ENCODE measurements around the gene CHST11.
"Not testable (repeated sequence)": the region's sequence is repeated elsewhere in the genome, so short reads cannot be mapped to it uniquely, and the experiment has no call there.

CHST11 gene

DNA sequence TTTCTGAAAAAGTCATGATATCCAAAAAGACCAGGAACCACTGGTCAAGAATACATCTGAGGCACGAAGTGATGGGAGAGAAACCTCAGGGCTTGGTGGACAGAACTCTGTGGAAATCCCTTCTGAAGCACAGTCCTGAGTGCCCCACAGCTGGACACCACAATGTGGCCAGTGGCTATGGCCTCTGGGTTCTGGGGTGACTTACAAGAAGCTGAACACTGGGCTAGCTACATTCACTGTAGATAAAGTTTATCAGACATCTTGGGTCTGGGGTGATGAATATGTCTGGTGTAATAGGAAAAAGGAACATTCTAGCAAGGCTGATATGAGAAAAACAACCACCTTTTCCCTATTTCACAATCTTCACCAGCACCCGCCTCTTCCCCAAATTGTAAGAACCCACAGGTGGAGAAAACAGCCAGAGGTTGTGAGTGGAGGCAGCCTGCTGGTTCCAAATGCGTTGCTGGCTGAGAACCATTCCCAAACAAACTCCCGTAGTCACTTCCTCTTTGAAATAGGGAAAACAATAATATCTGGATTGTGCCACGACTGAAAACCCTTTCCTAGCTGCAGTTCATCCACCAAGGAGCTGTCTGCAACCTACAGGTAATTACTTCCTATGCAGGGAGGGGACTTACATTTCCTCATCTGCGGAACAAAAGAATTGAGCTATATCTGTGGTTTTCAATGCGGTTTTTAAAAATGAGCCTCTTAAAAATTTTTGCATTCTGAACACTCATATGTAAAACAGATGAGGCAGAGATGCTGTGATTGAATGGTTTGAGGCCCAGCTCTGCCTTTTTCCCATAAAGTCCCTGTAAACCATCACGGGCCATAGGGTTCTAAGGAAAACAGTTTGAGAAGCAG is 307.7 kb downstream of the CHST11 start:
- DNase-seq (ENCODE audit: low read depth): no peak

DNA sequence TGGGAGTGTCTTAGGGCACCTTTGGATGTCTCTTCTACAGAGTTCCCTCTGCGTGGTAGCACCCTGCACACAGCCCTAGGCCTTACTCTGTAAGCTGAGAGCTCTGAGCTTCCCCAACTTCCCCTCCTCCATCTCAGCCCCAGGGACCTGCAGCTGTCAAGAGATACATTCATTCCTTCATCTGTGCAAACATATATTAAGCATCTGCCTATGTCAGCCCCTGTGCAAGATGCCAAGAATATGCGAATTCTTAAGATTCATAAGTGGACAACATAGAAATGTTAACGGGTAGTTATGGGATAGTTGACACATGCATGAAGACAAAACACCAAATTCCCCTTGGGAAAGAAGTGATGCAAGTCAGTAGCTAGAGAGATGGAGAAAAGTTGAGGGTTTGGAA is 310.5 kb downstream of the CHST11 start:
- DNase-seq (ENCODE audit: low read depth): no peak

DNA sequence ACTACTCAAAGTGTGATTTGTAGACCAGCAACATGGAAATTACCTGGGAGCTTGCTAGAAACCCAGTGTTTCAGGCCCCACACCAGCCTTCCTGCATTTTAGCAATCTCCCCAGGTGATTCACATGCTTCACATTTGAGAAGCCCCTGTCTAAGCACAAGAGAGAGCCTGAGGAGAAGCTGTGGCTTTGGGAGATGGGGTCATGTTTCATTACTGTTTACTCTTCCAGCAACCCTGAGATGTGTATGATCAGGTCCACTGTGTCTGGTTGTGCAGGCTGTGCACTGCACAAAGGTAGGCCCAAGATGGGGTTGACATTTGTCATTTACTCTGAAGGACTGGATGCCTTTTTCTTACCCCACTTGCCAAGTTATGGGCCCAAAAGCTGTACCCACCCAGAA is 311.3 kb downstream of the CHST11 start:
- no peak for DNase-seq (ENCODE audit: low read depth)

DNA sequence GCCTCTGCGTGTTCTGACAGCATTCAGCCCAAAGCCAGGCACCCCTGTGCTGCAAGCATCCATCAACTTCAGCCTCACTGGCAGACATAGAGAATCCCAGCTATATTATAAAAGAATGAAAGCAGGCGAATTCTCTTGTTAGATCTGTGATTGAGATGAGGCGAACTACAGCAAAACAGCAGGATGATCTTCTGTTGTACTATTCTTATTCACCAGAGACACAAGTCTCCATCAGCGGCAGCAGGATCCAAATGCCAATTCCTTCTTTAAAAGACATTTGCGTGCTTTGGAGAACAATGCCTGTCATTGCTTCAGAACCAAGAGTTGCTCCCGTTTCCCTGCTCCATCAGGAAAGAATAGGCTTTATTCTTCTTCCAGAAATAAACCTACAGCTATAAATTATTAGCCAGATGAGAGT is 312.4 kb downstream of the CHST11 start:
- DNase-seq (ENCODE audit: low read depth): no peak

DNA sequence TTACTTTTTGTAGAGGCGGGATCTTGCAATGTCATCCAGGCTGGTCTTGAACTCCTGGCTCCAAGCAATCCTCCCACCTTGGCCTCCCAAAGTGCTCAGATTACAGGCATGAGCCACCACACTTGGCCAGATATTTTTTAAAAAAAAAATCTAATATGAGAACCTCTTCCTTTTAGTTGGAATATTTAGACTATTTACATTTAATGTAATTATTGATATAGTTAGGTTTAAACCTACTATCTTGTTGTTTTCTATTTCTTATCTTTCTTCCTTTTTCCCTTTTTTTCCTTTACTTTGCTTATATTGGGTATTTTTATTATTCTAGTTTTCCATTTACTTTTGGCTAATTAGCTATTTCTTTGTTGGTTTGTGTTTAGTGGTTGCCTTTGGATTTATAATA is 315.6 kb downstream of the CHST11 start:
- DNase-seq (ENCODE audit: low read depth): no peak

DNA sequence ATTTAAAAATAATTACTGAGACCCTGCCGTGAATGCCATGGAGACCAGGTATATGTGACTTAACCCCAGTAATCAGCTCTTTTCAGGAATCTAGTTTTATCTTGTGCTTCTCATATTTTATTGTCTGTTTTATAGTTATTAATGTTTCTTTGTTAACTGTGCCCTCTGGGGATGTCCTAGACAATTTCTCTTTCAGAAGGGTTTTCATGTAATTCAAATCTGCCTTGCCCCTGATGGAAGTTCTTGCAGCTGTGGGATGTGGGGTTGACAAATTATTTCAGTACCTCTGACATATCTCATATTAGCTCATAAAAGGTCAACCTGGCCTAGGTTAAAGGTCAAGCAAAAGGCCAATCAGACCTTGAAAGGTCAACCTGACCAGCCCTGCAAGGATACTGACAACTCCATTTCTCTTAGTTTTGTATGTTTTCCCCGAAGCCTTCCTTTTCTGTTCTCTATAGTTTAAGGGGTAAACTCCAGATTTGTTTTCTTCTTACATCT is 319.0 kb downstream of the CHST11 start:
- no peak for DNase-seq (ENCODE audit: low read depth)

DNA sequence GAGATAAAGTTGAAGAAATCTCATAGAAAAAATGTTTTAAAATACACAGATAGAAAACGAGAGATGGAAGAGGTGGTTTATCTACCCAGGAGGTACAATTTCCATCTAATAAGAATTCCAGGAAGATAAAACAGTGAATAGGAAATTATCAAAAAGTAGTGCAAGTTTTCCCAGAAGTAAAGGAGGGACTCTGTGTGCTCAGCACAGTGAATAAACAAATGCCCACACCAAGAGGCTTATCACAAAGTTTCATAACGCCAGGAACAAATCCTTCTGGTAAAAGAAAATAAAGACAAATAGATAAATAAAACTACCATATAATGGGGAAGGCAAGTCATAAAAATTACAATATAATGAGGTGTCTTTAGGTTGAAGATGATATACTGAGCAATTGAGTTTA is 322.4 kb downstream of the CHST11 start:
- DNase-seq (ENCODE audit: low read depth): no peak

DNA sequence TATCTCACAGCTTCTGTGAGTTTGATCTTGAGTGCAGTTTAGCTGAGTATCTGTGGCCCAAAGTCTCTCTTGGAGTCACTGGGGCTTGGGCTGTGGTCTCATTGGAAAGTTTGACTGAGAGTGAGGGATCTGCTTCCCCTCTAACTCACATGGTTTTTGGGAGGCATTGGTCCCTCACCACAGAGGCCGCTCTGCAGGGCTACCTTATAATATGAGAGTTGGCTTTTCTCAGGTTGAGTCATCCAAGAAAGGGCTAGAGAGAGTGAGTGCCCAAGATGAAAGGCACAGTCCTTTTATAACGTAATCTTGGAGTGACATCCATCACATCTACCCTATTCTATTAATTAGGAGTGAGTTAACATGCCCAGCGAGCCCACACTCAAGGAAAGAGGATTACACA is 325.5 kb downstream of the CHST11 start:
- no peak for DNase-seq (ENCODE audit: low read depth)

DNA sequence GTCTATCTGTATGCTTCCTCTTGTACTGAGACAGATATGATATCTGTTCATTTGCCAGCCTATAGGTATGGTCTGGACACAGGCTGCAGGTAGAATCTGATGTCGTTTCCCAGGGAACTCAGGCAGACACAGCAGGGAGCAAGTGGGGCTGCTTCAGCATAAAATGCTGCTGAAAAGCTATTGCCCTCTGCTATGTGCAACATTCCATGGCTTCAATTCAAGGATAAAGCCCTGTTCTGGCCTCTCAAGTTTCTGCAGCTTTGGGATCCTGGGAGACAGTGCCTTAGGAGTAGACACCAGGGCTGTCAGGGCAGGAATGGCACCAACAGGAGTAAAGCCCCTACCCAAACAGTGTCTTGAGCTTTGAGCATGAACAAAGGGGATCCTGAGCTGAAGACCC is 327.8 kb downstream of the CHST11 start:
- DNase-seq (ENCODE audit: low read depth): no peak

DNA sequence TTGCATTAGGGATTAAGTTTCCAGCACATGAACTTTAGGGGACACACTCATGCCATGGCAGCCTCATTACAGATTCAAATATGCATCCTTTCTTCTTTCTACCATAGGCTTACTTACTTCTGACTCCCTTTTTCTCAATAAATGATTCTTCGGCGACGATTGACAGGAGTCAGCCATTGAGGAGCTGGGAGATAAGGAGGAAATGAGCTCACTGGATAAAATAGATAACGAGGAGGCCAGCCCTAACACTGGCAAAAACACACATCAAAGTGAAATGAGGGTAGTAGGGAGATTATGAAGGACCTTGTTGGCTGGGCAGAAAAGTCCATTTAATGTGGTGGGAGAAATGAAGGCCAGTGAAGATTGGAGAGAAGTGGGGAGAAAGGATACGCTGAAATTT is 329.1 kb downstream of the CHST11 start:
- DNase-seq (ENCODE audit: low read depth): no peak

DNA sequence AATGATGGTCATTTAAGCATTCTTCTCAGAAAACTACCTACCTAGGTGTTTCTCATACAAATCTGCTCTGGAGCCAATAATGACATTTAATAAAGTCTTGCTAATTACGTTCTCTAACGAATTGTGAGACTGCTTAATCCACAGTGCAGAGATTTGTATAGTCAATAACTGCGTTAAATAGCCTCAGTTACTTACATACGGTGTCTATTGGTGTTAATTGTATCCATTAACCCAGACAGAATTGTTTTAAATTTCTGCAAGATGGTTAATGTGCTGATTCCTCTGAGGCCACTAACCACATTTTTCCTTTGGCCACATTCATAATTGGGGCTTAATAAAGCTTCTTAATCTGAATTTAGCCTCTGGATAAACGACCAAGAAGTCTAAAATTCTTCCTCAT is 329.6 kb downstream of the CHST11 start:
- DNase-seq (ENCODE audit: low read depth): no peak

DNA sequence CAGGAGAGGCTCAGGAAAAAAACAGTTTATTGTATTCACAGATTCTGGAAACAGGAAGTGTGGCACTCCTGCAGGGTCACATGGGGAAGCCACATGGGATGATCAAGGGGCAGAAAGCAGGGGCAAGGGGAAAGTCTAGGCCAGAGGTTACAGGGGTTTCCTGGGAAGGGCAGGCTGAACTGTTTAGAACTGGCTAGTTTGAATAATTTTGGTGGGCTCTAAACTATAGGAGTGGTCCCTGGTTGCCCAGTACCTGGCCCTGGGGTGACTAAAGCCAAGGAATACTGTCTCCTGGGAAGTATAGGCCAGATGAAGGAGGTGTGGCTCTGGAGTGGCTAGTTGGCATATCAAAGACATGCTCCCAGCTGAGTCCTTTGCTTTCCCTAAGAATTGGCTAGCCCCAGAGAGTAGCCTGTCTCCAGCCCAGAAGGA is 332.1 kb downstream of the CHST11 start:
- no peak for DNase-seq (ENCODE audit: low read depth)

DNA sequence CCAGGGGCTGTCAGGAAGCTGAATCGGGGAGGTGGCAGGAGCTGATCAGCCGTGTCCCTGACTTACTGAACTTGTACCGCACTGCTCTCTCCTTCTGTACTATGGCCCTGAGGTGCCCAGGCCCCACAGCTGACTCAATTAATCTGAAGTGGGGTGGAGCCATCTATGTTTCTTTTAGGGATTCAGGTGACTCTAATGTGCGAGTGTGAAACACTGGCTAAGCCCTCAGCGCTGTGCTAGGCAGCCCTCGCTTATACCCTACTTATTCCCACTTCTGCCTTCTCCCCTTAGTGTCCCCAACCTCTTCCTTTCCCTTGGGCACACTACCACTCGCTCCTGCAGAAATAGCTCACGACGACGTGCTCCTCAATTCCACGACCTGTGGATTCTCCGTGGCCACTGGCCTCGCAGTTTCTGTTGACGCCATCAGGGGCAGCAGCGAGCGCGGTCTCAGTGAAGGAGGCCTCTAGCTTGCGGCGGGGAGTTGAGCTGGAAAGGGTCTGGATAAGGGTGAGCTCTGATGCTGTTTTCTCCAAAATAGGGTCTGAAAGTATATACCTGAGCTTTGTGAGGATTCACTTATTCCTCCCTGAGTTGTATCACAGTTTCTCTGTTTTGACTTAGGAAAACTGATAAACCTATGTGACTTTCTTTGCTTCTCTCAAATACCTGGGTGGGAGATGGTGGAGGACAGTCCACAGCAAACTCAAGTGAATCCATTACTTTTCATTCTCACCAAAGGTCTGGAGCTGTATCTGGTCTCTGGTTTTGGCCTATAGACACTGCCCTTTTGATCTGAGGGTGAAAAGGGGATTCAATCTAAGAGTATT is 333.8 kb downstream of the CHST11 start:
- no peak for DNase-seq (ENCODE audit: low read depth)

DNA sequence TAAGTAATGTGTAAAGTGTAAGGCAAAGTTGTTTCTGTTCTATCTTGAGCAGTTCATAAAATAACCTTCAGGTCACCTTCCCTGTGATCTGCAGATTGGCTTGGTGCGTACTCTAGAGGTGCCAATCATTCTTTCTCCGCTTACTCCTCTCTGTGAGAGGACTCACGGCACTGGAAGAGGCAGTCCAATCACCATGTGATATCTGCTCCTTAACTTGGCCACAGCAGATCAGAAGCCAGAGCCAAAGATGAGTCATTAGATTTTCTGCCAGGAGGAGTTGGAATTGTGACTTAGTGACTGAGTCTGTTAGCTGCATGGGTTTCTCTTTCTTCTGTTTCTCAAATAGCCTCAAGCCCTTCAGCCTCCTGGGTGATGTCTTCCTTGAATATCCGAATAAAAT is 335.8 kb downstream of the CHST11 start:
- peak; percentile 80 for DNase-seq (ENCODE audit: low read depth)

DNA sequence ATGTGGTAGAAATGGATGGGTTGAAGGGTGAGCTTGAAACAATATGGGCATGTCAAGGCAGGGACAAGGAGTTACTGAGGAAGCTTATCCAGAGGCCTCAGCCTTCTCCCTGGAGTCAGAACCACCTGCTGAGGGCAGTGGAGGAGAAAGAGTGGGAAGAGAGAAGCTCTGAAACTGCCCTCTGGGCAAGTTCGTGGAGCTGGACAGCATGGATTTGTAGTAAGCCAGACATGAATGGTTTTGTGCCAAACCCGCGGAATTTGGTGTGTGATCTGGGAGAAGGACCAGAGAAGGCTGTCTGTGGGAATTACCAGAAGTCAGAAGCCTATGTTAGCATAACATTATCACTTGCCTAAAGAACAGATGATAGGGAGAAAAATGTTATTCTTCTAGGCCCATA is 336.5 kb downstream of the CHST11 start:
- peak; percentile 5 for DNase-seq (ENCODE audit: low read depth)

DNA sequence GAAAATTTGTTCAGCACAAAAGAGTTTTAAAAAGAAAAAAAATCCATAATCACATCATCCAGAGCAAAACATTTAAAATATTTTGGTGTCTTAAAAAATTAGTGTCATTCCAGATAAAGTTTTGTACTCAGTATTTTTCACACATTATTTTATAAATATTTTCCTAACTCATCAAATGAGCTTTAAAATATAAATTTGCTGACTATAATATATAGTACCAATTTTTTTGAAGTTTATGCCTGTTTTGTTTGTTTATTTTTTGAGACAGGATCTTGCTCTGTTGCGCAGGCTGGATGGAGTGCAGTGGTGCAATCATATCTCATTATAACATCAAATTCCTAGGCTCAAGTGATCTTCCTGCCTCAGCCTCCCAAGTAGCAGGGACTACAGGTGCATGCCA is 337.2 kb downstream of the CHST11 start:
- no peak for DNase-seq (ENCODE audit: low read depth)

DNA sequence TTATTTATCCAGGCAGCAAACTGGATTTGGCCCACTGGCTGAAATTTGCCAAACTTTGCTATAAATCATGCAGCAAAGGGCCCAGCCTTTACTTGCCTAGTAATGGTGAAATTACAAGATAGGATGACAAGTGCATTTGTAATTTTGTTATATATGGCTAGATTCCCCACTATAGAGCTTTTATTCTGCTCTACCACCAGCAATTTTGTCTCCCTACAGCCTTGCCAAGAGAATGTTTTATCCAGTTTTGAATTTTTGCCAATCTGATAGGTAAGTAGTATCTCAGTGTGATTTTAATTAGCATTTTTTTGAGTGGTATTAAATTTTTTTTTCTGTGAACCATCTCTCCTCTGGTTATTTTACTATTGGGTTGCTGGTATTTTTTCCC is 339.7 kb downstream of the CHST11 start:
- no peak for DNase-seq (ENCODE audit: low read depth)

DNA sequence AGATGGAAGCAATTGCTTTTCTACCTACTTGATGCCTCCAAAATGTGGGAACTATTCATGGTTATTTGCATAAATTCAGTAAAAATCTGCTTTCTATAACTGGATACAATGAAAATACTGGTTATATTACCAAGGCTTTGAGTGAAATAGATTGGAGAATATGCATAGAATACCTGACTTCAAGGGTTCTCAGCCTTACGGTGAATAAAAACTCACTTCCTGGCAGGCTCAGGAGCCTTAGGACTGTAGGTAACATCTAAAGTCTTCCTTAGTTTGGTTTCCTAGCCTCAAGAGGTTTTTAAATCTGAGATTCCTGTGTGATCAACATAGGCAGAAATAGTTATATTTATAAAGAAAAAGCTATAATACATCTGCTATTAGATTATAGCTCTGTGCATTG is 342.7 kb downstream of the CHST11 start:
- no peak for DNase-seq (ENCODE audit: low read depth)

DNA sequence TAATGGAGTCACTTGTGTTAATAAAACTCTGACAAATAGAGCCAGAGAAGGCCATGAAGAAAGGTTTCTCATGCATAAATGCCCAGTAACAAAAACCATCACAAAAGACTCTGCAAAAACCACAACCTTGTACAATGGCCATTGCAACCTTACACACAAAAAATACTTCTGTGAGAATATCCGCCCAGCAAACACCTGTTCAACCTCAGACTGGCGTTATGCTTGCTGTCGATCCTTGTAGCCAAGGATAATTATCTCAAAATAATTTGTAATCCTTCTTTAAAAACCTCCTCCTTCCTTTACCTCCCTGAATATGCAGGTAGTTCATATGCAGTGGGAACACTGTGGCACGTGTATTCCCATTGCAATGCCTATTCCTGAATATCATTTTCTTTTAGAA is 344.3 kb downstream of the CHST11 start:
- no peak for DNase-seq (ENCODE audit: low read depth)

DNA sequence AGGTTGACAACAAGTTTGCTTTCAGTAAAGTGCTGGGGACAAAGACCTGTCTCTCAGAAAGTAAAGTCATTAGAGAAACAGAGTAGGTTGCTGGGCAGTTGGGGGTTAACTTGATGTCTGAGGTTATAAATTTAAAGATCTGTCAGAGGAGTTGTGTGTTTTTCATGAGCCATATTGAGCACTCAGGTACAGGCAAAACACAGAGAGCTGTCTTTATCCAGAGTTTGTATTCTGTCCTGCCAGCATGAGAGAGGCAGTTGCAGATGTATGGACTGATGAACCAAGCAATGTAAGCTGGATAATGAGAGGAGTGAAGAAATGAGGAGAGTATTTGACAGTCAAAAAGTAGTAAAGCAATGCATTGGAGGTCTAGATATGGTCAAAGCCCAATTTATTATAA is 344.7 kb downstream of the CHST11 start:
- no peak for DNase-seq (ENCODE audit: low read depth)

DNA sequence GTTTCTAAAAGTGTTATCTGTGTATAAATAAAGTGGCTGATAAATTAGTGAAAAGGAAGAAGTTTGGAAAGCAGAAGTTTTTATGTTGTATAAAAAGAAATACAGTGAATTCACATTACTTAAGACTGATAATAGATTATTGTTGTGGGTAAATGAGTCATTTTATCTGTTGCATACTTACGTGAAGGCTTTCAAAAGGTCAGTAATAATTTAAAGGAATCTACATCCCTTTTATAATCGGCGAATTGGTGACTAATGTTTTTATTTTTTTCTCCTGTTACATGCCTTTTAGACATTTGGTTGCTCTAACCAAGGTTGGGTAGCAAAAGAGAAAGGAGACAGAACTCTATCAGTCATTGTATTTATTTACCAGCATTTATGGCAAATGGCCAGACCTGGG is 345.5 kb downstream of the CHST11 start:
- no peak for DNase-seq (ENCODE audit: low read depth)

DNA sequence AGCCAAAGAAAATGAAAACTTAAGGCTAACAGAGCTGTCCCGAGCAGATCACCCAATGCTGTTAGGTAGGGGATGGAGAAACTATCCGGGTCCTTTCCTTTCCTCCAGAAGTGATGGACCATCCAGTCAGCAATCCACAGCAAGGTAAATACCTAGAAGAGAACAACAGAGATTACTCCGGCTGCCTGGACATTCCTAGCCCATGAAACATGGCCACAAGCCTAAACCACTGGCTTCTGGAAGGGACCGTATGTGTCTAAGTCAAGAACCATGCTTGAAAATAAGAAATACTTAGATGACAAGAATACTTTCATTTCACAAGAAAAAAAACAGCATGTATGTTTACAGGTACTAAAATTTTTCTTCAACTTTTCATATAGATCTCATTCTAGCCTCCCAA is 348.4 kb downstream of the CHST11 start:
- no peak for DNase-seq (ENCODE audit: low read depth)

DNA sequence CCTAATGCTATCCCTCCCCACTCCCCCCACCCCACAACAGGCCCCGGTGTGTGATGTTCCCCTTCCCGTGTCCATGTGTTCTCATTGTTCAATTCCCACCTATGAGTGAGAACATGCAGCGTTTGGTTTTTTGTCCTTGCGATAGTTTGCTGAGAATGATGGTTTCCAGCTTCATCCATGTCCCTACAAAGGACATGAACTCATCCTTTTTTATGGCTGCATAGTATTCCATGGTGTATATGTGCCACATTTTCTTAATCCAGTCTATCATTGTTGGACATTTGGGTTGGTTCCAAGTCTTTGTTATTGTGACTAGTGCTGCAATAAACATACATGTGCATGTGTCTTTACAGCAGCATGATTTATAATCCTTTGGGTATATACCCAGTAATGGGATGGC is 349.4 kb downstream of the CHST11 start:
- DNase-seq (ENCODE audit: low read depth): not testable (repeated sequence)

Data from fibroblast of the conjunctiva (primary cell).